ENCODE measurements around the gene SETBP1.

SETBP1 gene

GRCh38 chr18:44859263-44859662 lies 178.6 kb downstream of the SETBP1 start:
- no peak overlapping the region for H3K4me3 ChIP-seq (ENCODE audit: control insufficient read depth in 1 of 7, extremely low read depth in 1 of 7, insufficient read depth in 4 of 7, low read depth in 2 of 7, low read length in 6 of 7)
- no peak overlapping the region for H3K27ac ChIP-seq (ENCODE audit: insufficient read depth in 1 of 2, low read depth in 1 of 2, low read length in 2 of 2, poor library complexity in 1 of 2, severe bottlenecking in 2 of 2)
- no peaks in the 10 kb centered on the region for H3K27me3 ChIP-seq (replicated peaks in 2 of 5; ENCODE audit: control insufficient read depth in 4 of 5, insufficient read depth in 5 of 5, low read length in 4 of 5)
- ChIA-PET POLR2A (no interaction called here), CTCF (no interaction called here)
- peaks cover 0 to 2% (median 0%) of the 10 kb centered on the region in 4 experiments for H3K36me3 ChIP-seq (ENCODE audit: control insufficient read depth in 4 of 4, insufficient read depth in 4 of 4, low read length in 3 of 4)
- no peaks in the 10 kb centered on the region for H3K9me3 ChIP-seq (ENCODE audit: control extremely low read depth in 1 of 5, control insufficient read depth in 4 of 5, insufficient read depth in 2 of 5, low read depth in 1 of 5, low read length in 4 of 5)
- DNase-seq: no peak
- peaks cover 0 to 4% (median 1%) of the 10 kb centered on the region in 4 experiments for H3K4me1 ChIP-seq (ENCODE audit: control extremely low read depth in 1 of 4, control insufficient read depth in 4 of 4, insufficient read depth in 4 of 4, low read length in 3 of 4)

- CTCF ChIA-PET: interaction anchor here (0.6 kb wide), 1 partner anchor 730 kb away, joined by 3 read pairs; no protein-coding TSS in a partner anchor
- no peak overlapping the region for H3K27ac ChIP-seq (ENCODE audit: insufficient read depth in 1 of 2, low read depth in 1 of 2, low read length in 2 of 2, poor library complexity in 1 of 2, severe bottlenecking in 2 of 2)
- no peaks in the 10 kb centered on the region for H3K27me3 ChIP-seq (replicated peaks in 2 of 5; ENCODE audit: control insufficient read depth in 4 of 5, insufficient read depth in 5 of 5, low read length in 4 of 5)
- H3K9me3 ChIP-seq (ENCODE audit: control extremely low read depth in 1 of 5, control insufficient read depth in 4 of 5, insufficient read depth in 2 of 5, low read depth in 1 of 5, low read length in 4 of 5): no peaks in the 10 kb centered on the region
- peaks cover 0 to 4% (median 1%) of the 10 kb centered on the region in 4 experiments for H3K4me1 ChIP-seq (ENCODE audit: control extremely low read depth in 1 of 4, control insufficient read depth in 4 of 4, insufficient read depth in 4 of 4, low read length in 3 of 4)
- no peak for DNase-seq
- POLR2A ChIA-PET: no interaction called here
- no peak overlapping the region for H3K4me3 ChIP-seq (ENCODE audit: control insufficient read depth in 1 of 7, extremely low read depth in 1 of 7, insufficient read depth in 4 of 7, low read depth in 2 of 7, low read length in 6 of 7)
- peaks cover 0 to 2% (median 0%) of the 10 kb centered on the region in 4 experiments for H3K36me3 ChIP-seq (ENCODE audit: control insufficient read depth in 4 of 4, insufficient read depth in 4 of 4, low read length in 3 of 4)
- 73% methylated on average over 4 of the region's 6 CpGs for WGBS (ENCODE audit: insufficient coverage)
Measured at GRCh38 chr18:44859751-44860439, 179.2 kb downstream of the SETBP1 start.

GRCh38 chr18:44862112-44862511 lies 181.4 kb downstream of the SETBP1 start:
- no peaks in the 10 kb centered on the region for H3K4me1 ChIP-seq (ENCODE audit: control extremely low read depth in 1 of 4, control insufficient read depth in 4 of 4, insufficient read depth in 4 of 4, low read length in 3 of 4)
- DNase-seq: no peak
- WGBS (ENCODE audit: insufficient coverage): 100% methylated on average over 3 of the region's 3 CpGs
- no peak overlapping the region for H3K27ac ChIP-seq (ENCODE audit: insufficient read depth in 1 of 2, low read depth in 1 of 2, low read length in 2 of 2, poor library complexity in 1 of 2, severe bottlenecking in 2 of 2)
- ChIA-PET POLR2A (no interaction called here), CTCF (no interaction called here)
- no peaks in the 10 kb centered on the region for H3K27me3 ChIP-seq (replicated peaks in 2 of 5; ENCODE audit: control insufficient read depth in 4 of 5, insufficient read depth in 5 of 5, low read length in 4 of 5)
- H3K9me3 ChIP-seq (ENCODE audit: control extremely low read depth in 1 of 5, control insufficient read depth in 4 of 5, insufficient read depth in 2 of 5, low read depth in 1 of 5, low read length in 4 of 5): no peaks in the 10 kb centered on the region
- H3K36me3 ChIP-seq (ENCODE audit: control insufficient read depth in 4 of 4, insufficient read depth in 4 of 4, low read length in 3 of 4): no peaks in the 10 kb centered on the region
- no peak overlapping the region for H3K4me3 ChIP-seq (ENCODE audit: control insufficient read depth in 1 of 7, extremely low read depth in 1 of 7, insufficient read depth in 4 of 7, low read depth in 2 of 7, low read length in 6 of 7)

GRCh38 chr18:44866103-44866502 lies 185.4 kb downstream of the SETBP1 start:
- ChIA-PET CTCF (no interaction called here), POLR2A (no interaction called here)
- H3K9me3 ChIP-seq (ENCODE audit: control extremely low read depth in 1 of 5, control insufficient read depth in 4 of 5, insufficient read depth in 2 of 5, low read depth in 1 of 5, low read length in 4 of 5): no peaks in the 10 kb centered on the region
- peaks cover 0 to 7% (median 4%) of the 10 kb centered on the region in 4 experiments for H3K4me1 ChIP-seq (ENCODE audit: control extremely low read depth in 1 of 4, control insufficient read depth in 4 of 4, insufficient read depth in 4 of 4, low read length in 3 of 4)
- no peaks in the 10 kb centered on the region for H3K36me3 ChIP-seq (ENCODE audit: control insufficient read depth in 4 of 4, insufficient read depth in 4 of 4, low read length in 3 of 4)
- DNase-seq: no peak
- WGBS (ENCODE audit: insufficient coverage): 33% methylated on average over 1 of the region's 1 CpG
- no peak overlapping the region for H3K4me3 ChIP-seq (ENCODE audit: control insufficient read depth in 1 of 7, extremely low read depth in 1 of 7, insufficient read depth in 4 of 7, low read depth in 2 of 7, low read length in 6 of 7)
- H3K27me3 ChIP-seq (replicated peaks in 2 of 5; ENCODE audit: control insufficient read depth in 4 of 5, insufficient read depth in 5 of 5, low read length in 4 of 5): no peaks in the 10 kb centered on the region
- H3K27ac ChIP-seq (ENCODE audit: insufficient read depth in 1 of 2, low read depth in 1 of 2, low read length in 2 of 2, poor library complexity in 1 of 2, severe bottlenecking in 2 of 2): no peak overlapping the region

GRCh38 chr18:44869533-44869932 lies 188.8 kb downstream of the SETBP1 start:
- peak overlapping the region in 1 of 7 experiments; percentile 16 for H3K4me3 ChIP-seq (ENCODE audit: control insufficient read depth in 1 of 7, extremely low read depth in 1 of 7, insufficient read depth in 4 of 7, low read depth in 2 of 7, low read length in 6 of 7)
- POLR2A ChIA-PET: no interaction called here
- WGBS (ENCODE audit: insufficient coverage): 60% methylated on average over 1 of the region's 4 CpGs
- no peak overlapping the region for H3K27ac ChIP-seq (ENCODE audit: insufficient read depth in 1 of 2, low read depth in 1 of 2, low read length in 2 of 2, poor library complexity in 1 of 2, severe bottlenecking in 2 of 2)
- H3K4me1 ChIP-seq (ENCODE audit: control extremely low read depth in 1 of 4, control insufficient read depth in 4 of 4, insufficient read depth in 4 of 4, low read length in 3 of 4): peaks cover 0 to 7% (median 4%) of the 10 kb centered on the region in 4 experiments
- DNase-seq: peak; percentile 76 to 93 (median 82)
- peaks cover 0 to 2% (median 0%) of the 10 kb centered on the region in 4 experiments for H3K36me3 ChIP-seq (ENCODE audit: control insufficient read depth in 4 of 4, insufficient read depth in 4 of 4, low read length in 3 of 4)
- CTCF ChIA-PET: interaction anchor here (2.7 kb wide), 1 partner anchor 18 kb away, joined by 8 read pairs; no protein-coding TSS in a partner anchor
- no peaks in the 10 kb centered on the region for H3K9me3 ChIP-seq (ENCODE audit: control extremely low read depth in 1 of 5, control insufficient read depth in 4 of 5, insufficient read depth in 2 of 5, low read depth in 1 of 5, low read length in 4 of 5)
- H3K27me3 ChIP-seq (replicated peaks in 2 of 5; ENCODE audit: control insufficient read depth in 4 of 5, insufficient read depth in 5 of 5, low read length in 4 of 5): no peaks in the 10 kb centered on the region

GRCh38 chr18:44870631-44871502 lies 190.2 kb downstream of the SETBP1 start:
- peak in 1 of 3 donors; percentile 13 for DNase-seq
- H3K36me3 ChIP-seq (ENCODE audit: control insufficient read depth in 4 of 4, insufficient read depth in 4 of 4, low read length in 3 of 4): peaks cover 0 to 2% (median 0%) of the 10 kb centered on the region in 4 experiments
- no peak overlapping the region for H3K27ac ChIP-seq (ENCODE audit: insufficient read depth in 1 of 2, low read depth in 1 of 2, low read length in 2 of 2, poor library complexity in 1 of 2, severe bottlenecking in 2 of 2)
- H3K4me1 ChIP-seq (ENCODE audit: control extremely low read depth in 1 of 4, control insufficient read depth in 4 of 4, insufficient read depth in 4 of 4, low read length in 3 of 4): peaks cover 0 to 7% (median 4%) of the 10 kb centered on the region in 4 experiments
- ChIA-PET POLR2A (no interaction called here), CTCF (interaction anchor here (2.7 kb wide), 1 partner anchor 17 kb away, joined by 8 read pairs; no protein-coding TSS in a partner anchor)
- H3K9me3 ChIP-seq (ENCODE audit: control extremely low read depth in 1 of 5, control insufficient read depth in 4 of 5, insufficient read depth in 2 of 5, low read depth in 1 of 5, low read length in 4 of 5): no peaks in the 10 kb centered on the region
- H3K27me3 ChIP-seq (replicated peaks in 2 of 5; ENCODE audit: control insufficient read depth in 4 of 5, insufficient read depth in 5 of 5, low read length in 4 of 5): no peaks in the 10 kb centered on the region
- WGBS (ENCODE audit: insufficient coverage): 94% methylated on average over 2 of the region's 11 CpGs
- no peak overlapping the region for H3K4me3 ChIP-seq (ENCODE audit: control insufficient read depth in 1 of 7, extremely low read depth in 1 of 7, insufficient read depth in 4 of 7, low read depth in 2 of 7, low read length in 6 of 7)

GRCh38 chr18:44871771-44872170 lies 191.1 kb downstream of the SETBP1 start:
- Histone ChIP-seq H3K4me1 (ENCODE audit: control extremely low read depth in 1 of 4, control insufficient read depth in 4 of 4, insufficient read depth in 4 of 4, low read length in 3 of 4) (peaks cover 0 to 7% (median 4%) of the 10 kb centered on the region in 4 experiments), H3K36me3 (ENCODE audit: control insufficient read depth in 4 of 4, insufficient read depth in 4 of 4, low read length in 3 of 4) (peaks cover 0 to 2% (median 0%) of the 10 kb centered on the region in 4 experiments), H3K4me3 (ENCODE audit: control insufficient read depth in 1 of 7, extremely low read depth in 1 of 7, insufficient read depth in 4 of 7, low read depth in 2 of 7, low read length in 6 of 7) (no peak overlapping the region), H3K9me3 (ENCODE audit: control extremely low read depth in 1 of 5, control insufficient read depth in 4 of 5, insufficient read depth in 2 of 5, low read depth in 1 of 5, low read length in 4 of 5) (no peaks in the 10 kb centered on the region), H3K27me3 (replicated peaks in 2 of 5; ENCODE audit: control insufficient read depth in 4 of 5, insufficient read depth in 5 of 5, low read length in 4 of 5) (no peaks in the 10 kb centered on the region), H3K27ac (ENCODE audit: insufficient read depth in 1 of 2, low read depth in 1 of 2, low read length in 2 of 2, poor library complexity in 1 of 2, severe bottlenecking in 2 of 2) (no peak overlapping the region)
- ChIA-PET CTCF (interaction anchor here (2.7 kb wide), 1 partner anchor 16 kb away, joined by 8 read pairs; no protein-coding TSS in a partner anchor), POLR2A (no interaction called here)
- 97% methylated on average over 3 of the region's 3 CpGs for WGBS (ENCODE audit: insufficient coverage)
- no peak for DNase-seq
